Right forelimb (tissue), 1 donor: ENCODE data around the gene MAGEA6.

Source experiments
- DNase-seq: peaks from one replicate; pipeline ENCODE4 v3.0.0-alpha.2; 2018

Gene MAGEA6

GRCh38 chrX:152733261-152733975, 36.1 kb downstream of the MAGEA6 start, which contains the start of the genes CSAG1 and MAGEA12:
Gene CSAG1 (minus strand): TSS chrX:152733721. CDS start chrX:152732460, 1,261 bp downstream.
Gene MAGEA12 (plus strand): TSS chrX:152733757. CDS start chrX:152736162, 2,405 bp downstream.
- DNase-seq = no peak

DNA sequence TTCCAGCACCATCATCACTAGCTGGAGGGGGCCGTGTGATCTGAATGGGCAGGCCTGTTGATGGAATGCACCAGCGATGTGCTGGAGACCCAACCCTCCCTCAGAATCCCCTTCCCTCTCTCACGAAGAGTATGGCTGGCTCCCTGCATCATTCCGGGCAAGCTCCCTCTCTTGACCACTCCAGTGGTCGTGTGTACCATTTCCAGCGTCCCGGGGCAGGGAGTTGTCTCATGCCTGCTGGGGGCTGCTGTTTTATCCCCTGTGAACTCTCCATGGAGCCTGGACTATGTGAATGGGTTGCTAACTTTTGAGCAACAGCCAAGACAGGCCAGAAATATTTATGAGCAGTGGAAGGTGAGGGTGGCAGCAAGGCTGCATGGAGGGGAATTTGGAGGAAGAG, 44.1 kb downstream of the MAGEA6 start:
- DNase-seq = no peak
